Fibroblast of villous mesenchyme (primary cell): ENCODE data around the gene ERG. TPM values are rescaled to one million over a fixed set of nuclear protein-coding genes. Genes with fewer than 3 reads are reported as not detected.

Source experiments
- DNase-seq: peaks from one replicate; pipeline ENCODE4 v3.0.0-alpha.2; 2010; ENCODE audit warnings: low read depth
- H3K4me3 ChIP-seq: 2 replicates; pipeline ENCODE4 v1.5.1; 2011; ENCODE audit warnings: low read depth, mild to moderate bottlenecking, low read length
- CTCF ChIP-seq: IDR thresholded peaks from 2 replicates; pipeline ENCODE4 v1.5.1; 2012; ENCODE audit warnings: low read depth, mild to moderate bottlenecking, low read length; ENCODE audit not compliant: insufficient read depth
- total RNA-seq: library from RNA; depleted of rRNA; stranded (reverse); fragments of >200 nt; gene quantifications from 2 replicates; pipeline ENCODE4 v1.2.3, GENCODE V29; 2012

ERG gene
- total RNA-seq, 1 donor, result not detected

GRCh38 chr21:38477226-38477625, 21.1 kb downstream of the ERG start:
- H3K4me3 ChIP-seq, result no peak overlapping the region
- no peak for TF ChIP-seq CTCF
- no peak for DNase-seq

GRCh38 chr21:38476385-38476784, 21.9 kb downstream of the ERG start:
- TF ChIP-seq CTCF, result no peak
- no peak overlapping the region for H3K4me3 ChIP-seq
- peak; percentile 50 for DNase-seq

- no peak for TF ChIP-seq CTCF
- no peak for DNase-seq
- no peak overlapping the region for H3K4me3 ChIP-seq
Measured at GRCh38 chr21:38475519-38475918, 22.8 kb downstream of the ERG start.

- DNase-seq, result no peak
- H3K4me3 ChIP-seq, result no peak overlapping the region
- no peak for TF ChIP-seq CTCF
Measured at GRCh38 chr21:38474796-38475195, 23.5 kb downstream of the ERG start.

GRCh38 chr21:38474124-38474523, 24.2 kb downstream of the ERG start:
- no peak overlapping the region for H3K4me3 ChIP-seq
- no peak for TF ChIP-seq CTCF
- no peak for DNase-seq

GRCh38 chr21:38472412-38473108, 25.7 kb downstream of the ERG start:
- DNase-seq, result no peak
- no peak for TF ChIP-seq CTCF
- H3K4me3 ChIP-seq, result no peak overlapping the region

GRCh38 chr21:38471766-38472165, 26.5 kb downstream of the ERG start:
- TF ChIP-seq CTCF, result no peak
- H3K4me3 ChIP-seq, result no peak overlapping the region
- DNase-seq, result no peak
